GM12874 (cell line): Measurements from ENCODE around the gene RERE.

Experiments used
- CTCF ChIP-seq: IDR thresholded peaks from 2 replicates; pipeline ENCODE4 v1.5.1; 2011; ENCODE audit warnings: low read depth, mild to moderate bottlenecking, control low read depth, low read length, moderate library complexity; ENCODE audit not compliant: insufficient read depth

RERE gene

DNA sequence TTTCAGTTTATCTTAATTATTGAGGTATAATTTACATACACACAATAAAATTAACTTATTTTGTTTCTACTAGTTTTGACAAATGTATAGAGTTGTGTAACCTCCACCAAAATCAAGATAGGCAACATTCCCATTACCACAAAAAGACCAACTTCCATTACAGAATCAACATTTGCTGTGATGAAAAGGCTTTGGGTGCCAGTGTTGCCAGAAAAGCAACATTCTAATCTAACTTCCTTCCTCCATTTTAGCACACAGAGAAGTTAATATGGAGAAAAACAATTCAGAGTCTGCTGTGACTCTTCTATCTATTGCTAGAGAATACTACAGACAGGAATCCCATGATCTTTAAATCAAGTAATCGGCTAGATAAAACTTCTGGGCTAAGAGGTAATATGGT, 245.3 kb downstream of the RERE start:
- no peak for TF ChIP-seq CTCF

GRCh38 chr1:8571200-8571984, 246.0 kb downstream of the RERE start:
- no peak for TF ChIP-seq CTCF

DNA sequence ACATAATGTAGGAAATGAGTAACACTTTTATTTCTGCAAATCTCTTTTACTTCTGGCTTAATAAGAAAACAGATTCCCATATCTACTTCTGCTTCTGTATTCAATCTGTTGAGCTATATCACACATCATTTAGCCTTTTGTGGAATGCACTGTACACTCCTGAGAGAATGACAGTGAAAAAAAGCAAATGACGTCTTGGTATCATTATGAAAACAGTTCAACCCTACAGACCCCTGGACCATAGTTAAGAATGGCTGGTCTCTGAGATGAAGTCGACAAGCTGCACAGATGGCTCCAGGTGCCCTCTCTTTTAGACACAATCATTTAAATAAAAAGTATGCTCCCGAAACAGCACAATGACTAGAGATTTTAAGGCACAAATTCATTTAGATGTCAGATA, 247.0 kb downstream of the RERE start:
- TF ChIP-seq CTCF = no peak

DNA sequence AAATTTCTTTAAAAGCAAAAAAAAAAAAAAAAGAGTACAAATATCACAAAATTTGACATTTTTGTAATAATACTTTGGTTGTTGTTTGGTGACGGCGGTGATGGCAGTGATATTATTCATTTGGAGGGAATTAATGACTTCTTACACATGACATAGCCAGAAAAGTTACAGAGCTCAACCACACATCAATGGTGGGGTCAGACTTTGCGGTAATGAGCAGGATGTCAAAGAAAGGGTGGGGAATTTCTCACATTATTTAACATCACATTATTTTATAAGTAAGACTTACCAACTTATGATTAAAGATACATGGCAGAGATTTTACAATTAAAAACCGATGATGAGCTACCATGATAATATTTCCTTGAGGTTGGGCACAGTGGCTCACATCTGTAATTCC, 248.2 kb downstream of the RERE start:
- no peak for TF ChIP-seq CTCF

DNA sequence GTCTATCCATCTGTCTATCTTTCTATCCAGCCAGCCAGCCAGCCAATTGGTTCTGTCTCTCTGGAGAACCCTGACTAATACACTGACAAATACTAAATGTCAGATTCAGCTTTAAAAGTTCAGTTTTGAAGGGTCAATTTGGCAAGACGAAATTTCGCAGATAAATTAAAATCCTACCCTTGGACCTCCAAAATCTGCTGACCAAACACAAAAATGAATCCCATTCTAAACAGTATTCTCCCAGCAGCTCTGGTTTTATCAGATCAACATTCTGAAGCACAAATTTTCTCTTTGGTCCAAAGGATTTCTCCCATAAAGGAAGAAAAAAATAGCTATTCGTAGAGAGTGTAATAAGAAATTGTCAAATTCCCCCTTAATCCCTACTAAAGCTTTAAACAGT, 248.6 kb downstream of the RERE start:
- no peak for TF ChIP-seq CTCF

- no peak for TF ChIP-seq CTCF
Measured at GRCh38 chr1:8567146-8567545, 250.3 kb downstream of the RERE start.

- TF ChIP-seq CTCF = no peak
Measured at GRCh38 chr1:8565802-8566201, 251.6 kb downstream of the RERE start.
